GM06990 (cell line): ENCODE data around the gene KHDRBS2.

Experiments used
- DNase-seq: peaks from one replicate; pipeline ENCODE4 v3.0.0-alpha.2; 2011; ENCODE audit not compliant: insufficient read length; ENCODE audit errors: extremely low read depth
- H3K27me3 ChIP-seq: replicated peaks from 2 replicates; pipeline ENCODE4 v1.6.0; 2011; ENCODE audit warnings: low read length; ENCODE audit not compliant: control insufficient read depth, insufficient read depth
- H3K36me3 ChIP-seq: 2 replicates; pipeline ENCODE4 v1.5.1; 2011; ENCODE audit warnings: low read length; ENCODE audit not compliant: control insufficient read depth, insufficient read depth
- H3K4me3 ChIP-seq: replicated peaks from 2 replicates; pipeline ENCODE4 v1.5.1; 2011; ENCODE audit warnings: low read depth, mild to moderate bottlenecking, control low read depth, low read length
- TF ChIP-seq, protein P1 (sequence below): IDR thresholded peaks from 2 replicates; pipeline ENCODE4 v1.5.1; 2011; ENCODE audit warnings: low read length, control low read depth, mild to moderate bottlenecking, inconsistent platforms; ENCODE audit not compliant: insufficient read depth, poor library complexity, severe bottlenecking

KHDRBS2 gene

DNA sequence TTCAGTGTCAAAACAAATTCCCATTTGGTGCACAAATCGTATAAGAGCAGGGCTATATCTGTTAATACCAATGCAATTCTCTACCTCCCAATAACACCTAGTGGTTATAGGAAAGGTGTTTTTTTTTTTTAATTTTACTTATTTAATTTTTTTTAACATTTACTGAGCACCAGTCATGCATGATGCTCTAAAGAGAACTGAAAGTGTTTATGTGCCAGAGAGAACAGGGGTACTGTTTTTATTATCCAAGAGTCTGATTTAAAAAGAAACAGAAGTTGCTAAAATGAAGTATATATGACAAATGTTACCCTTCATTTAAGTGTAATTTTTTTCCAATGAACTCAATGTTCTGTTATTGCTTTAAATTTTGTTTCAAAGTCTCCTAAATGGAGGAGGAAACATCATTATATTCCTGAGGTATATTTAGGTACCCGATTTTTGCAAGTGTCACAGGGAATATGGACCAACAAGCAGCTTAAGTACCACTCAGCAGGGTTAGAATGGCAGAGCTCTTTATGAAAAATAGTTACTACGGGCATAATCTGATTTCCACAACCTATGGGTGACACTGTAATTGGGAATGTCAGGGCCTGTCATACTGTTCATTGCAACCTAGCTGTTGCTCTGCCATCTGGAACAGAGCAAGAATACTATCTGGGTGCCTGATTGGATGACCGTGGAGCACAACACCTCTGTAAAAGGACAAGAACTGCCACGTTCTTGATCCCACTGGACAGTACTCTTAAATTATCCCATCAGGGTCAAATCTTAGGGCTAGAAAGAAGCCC, 195.4 kb downstream of the KHDRBS2 start:
- no peaks in the 10 kb centered on the region for H3K27me3 ChIP-seq
- no peak overlapping the region for H3K4me3 ChIP-seq
- no peak for DNase-seq
- no peaks in the 10 kb centered on the region for H3K36me3 ChIP-seq
- TF ChIP-seq, protein P1, sequence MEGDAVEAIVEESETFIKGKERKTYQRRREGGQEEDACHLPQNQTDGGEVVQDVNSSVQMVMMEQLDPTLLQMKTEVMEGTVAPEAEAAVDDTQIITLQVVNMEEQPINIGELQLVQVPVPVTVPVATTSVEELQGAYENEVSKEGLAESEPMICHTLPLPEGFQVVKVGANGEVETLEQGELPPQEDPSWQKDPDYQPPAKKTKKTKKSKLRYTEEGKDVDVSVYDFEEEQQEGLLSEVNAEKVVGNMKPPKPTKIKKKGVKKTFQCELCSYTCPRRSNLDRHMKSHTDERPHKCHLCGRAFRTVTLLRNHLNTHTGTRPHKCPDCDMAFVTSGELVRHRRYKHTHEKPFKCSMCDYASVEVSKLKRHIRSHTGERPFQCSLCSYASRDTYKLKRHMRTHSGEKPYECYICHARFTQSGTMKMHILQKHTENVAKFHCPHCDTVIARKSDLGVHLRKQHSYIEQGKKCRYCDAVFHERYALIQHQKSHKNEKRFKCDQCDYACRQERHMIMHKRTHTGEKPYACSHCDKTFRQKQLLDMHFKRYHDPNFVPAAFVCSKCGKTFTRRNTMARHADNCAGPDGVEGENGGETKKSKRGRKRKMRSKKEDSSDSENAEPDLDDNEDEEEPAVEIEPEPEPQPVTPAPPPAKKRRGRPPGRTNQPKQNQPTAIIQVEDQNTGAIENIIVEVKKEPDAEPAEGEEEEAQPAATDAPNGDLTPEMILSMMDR, result no peak

DNA sequence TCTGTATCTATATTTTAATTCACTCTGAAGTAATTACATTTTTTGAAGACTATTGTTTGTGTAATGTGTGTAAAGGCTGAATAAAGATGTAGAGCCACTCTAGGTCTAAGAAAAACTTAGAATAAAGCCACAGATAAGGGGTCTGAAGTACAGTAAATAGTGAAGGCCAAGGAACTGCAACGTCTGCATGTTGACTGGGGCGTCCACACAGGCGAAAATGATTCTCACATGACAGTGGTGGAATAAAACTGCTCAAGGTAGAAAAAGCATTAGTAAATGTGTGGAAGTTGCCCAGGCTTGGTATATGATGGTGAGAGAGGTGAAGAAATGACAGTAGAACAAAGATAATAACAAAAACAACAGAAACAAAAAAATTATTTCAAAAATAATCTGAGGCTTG, 196.2 kb downstream of the KHDRBS2 start:
- no peak overlapping the region for H3K4me3 ChIP-seq
- TF ChIP-seq, protein P1, result no peak
- no peaks in the 10 kb centered on the region for H3K27me3 ChIP-seq
- DNase-seq, result no peak
- H3K36me3 ChIP-seq, result no peaks in the 10 kb centered on the region

DNA sequence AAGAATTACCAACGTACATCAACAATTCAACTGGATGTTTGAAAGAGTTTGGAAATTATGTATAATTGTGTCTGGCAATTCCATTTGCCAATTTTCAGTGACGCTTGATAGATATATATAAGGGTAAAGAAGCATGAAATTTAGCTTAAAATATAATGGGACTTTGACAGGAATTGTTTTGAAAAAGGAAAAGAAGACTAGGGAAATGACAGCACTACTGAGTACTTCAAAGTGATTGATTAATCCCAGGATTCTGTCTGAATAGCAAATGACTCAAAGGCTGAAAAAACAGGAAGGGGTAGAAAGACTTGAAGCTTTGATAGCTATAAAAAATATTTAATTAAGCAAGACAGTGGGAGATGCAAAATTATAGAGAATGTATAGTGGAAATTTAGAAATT, 200.0 kb downstream of the KHDRBS2 start:
- Histone ChIP-seq H3K36me3 (no peaks in the 10 kb centered on the region), H3K4me3 (no peak overlapping the region), H3K27me3 (no peaks in the 10 kb centered on the region)
- TF ChIP-seq, protein P1, result no peak
- DNase-seq, result no peak

DNA sequence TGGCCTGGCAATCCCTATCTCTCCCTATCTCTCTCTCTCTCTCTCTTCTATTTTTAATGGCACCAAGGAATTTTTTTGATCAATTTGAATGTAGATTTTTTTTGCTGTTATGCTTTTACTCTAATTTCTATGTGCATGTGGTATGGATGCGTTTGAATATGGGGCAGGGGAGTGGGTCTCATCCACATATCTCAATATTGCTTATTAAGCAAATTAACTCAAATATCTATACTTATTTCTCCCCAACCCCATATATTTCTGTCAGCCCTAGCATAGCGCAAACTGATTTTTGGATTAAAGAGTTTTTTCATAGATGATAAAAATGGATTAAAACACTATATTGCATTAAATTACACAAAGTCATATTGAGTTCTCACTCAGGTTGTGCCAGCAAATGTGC, 210.2 kb downstream of the KHDRBS2 start:
- Histone ChIP-seq H3K36me3 (no peaks in the 10 kb centered on the region), H3K4me3 (no peak overlapping the region), H3K27me3 (no peaks in the 10 kb centered on the region)
- TF ChIP-seq, protein P1, result no peak
- no peak for DNase-seq

DNA sequence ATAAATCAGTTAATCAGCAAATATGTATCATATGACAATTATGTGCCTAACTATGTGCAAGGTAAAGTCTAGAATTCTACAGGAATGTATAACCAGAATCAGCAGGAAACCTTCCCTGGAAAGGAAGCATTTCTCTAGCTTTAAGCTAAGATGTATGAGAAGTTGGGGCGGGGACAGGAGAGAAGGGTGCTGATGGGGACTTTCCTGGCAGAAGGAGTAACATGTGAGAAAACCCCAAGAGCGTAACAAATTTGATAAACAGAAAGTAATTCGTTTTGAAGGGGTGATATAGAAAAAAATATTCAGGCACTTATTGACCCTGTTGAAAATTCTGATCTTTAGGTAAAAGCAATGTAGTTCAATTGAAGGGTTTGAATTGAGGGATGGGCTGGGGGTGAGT, 226.1 kb downstream of the KHDRBS2 start:
- Histone ChIP-seq H3K4me3 (no peak overlapping the region), H3K36me3 (no peaks in the 10 kb centered on the region)

More for the DNA sequence above, 226.1 kb downstream of the KHDRBS2 start:
- DNase-seq, result no peak
- H3K27me3 ChIP-seq, result no peaks in the 10 kb centered on the region
- TF ChIP-seq, protein P1, result no peak
